Right lobe of liver (tissue), 4 donors: Measurements from ENCODE around the gene AFDN.

Source experiments
- POLR2A ChIP-seq: fragments of 450-650 bp; IDR thresholded peaks from one replicate; pipeline ENCODE4 v1.6.1; 2017; ENCODE audit warnings: antibody characterized with exemption, mild to moderate bottlenecking
- TF ChIP-seq, protein P1 (sequence below), 4 donors: fragments of 200-600 bp in 3 of 4; fragments of 450-650 bp in 1 of 4; IDR thresholded peaks; one replicate each; pipeline versions ENCODE4 v1.5.1 to v1.8.0; 2016 to 2022; ENCODE audit warnings: antibody characterized with exemption in 4 of 4, mild to moderate bottlenecking in 2 of 4
- donor health status: DM: no; HTN: no; CAD: no.
- donor health status: DM: no; HTN: no; CAD: no.
- donor health status: DM: no; HTN: yes; CAD: no.

- TF ChIP-seq, protein P1, sequence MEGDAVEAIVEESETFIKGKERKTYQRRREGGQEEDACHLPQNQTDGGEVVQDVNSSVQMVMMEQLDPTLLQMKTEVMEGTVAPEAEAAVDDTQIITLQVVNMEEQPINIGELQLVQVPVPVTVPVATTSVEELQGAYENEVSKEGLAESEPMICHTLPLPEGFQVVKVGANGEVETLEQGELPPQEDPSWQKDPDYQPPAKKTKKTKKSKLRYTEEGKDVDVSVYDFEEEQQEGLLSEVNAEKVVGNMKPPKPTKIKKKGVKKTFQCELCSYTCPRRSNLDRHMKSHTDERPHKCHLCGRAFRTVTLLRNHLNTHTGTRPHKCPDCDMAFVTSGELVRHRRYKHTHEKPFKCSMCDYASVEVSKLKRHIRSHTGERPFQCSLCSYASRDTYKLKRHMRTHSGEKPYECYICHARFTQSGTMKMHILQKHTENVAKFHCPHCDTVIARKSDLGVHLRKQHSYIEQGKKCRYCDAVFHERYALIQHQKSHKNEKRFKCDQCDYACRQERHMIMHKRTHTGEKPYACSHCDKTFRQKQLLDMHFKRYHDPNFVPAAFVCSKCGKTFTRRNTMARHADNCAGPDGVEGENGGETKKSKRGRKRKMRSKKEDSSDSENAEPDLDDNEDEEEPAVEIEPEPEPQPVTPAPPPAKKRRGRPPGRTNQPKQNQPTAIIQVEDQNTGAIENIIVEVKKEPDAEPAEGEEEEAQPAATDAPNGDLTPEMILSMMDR (IDR thresholded peaks at IDR 0.05) = no peak
- TF ChIP-seq POLR2A = no peak
Observed at GRCh38 chr6:167839343-167839742, 12.6 kb downstream of the AFDN start.
